DMS 273 treated with DMSO at 0.1 percent for 48 hours (cell line): ENCODE results near the gene YIPF7.

ENCODE experiments used
- DNase-seq: peaks from one replicate; lab custom pipeline; 2025; lab: John Stamatoyannopoulos, UW

YIPF7 gene

GRCh38 chr4:44616621-44617020 lies 34.8 kb downstream of the YIPF7 start:
- no peak for DNase-seq

DNA sequence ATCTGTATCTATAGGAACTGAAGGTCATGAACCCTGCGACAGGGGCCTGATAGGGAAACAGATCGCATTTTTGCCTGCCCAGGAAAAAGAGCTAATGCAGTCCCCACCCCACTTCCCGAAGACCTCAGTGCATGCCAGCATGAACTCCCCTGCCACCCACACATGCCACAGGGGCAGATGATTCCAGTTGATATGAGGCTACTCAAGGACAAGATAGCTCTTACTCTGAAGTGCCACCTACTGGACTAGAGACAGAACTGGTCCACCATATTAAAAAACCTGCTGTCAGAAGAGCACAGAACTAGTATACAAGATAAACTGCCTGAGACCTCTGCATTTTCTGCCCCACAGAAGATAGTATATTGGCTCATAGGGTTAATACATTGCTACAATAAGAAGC lies 68.0 kb downstream of the YIPF7 start:
- DNase-seq: no peak

- no peak for DNase-seq
Measured at GRCh38 chr4:44580231-44580630, 71.2 kb downstream of the YIPF7 start.

- no peak for DNase-seq
Measured at GRCh38 chr4:44578954-44579353, 72.5 kb downstream of the YIPF7 start.
